Psoas muscle (tissue), 8 donors: ENCODE results near the gene CBX6. TPM values are rescaled to one million over a fixed set of nuclear protein-coding genes. Genes with fewer than 3 reads are reported as not detected.

Experiments
- ATAC-seq, 4 donors: fragments of 200-7000 bp; cut with Tn5 transposase; one replicate each; pipeline ENCODE4 v1.9.1; 2020; ENCODE audit warnings: moderate library complexity in 3 of 4, mild to moderate bottlenecking in 2 of 4
- DNase-seq, 2 donors: peaks; one replicate each; pipeline ENCODE4 v3.0.0-alpha.2; 2020
- H3K27ac ChIP-seq: fragments of 200-600 bp; one replicate; pipeline ENCODE4 v1.8.0; 2022
- H3K27me3 ChIP-seq, 3 donors: fragments of 200-600 bp in 1 of 3; one replicate each; pipeline versions ENCODE4 v1.6.1 to v1.8.0; 2013 to 2022; ENCODE audit warnings: low read length in 2 of 3, mild to moderate bottlenecking in 2 of 3, moderate library complexity in 1 of 3; ENCODE audit not compliant: insufficient read depth in 3 of 3
- H3K36me3 ChIP-seq, 2 donors: fragments of 200-600 bp in 1 of 2; one replicate each; pipeline versions ENCODE4 v1.6.1 to v1.8.0; 2013 to 2022; ENCODE audit warnings: low read depth in 1 of 2, mild to moderate bottlenecking in 1 of 2, moderate library complexity in 1 of 2; ENCODE audit not compliant: insufficient read depth in 1 of 2
- H3K4me1 ChIP-seq: fragments of 200-600 bp; one replicate; pipeline ENCODE4 v1.8.0; 2022
- H3K4me3 ChIP-seq: fragments of 200-600 bp; one replicate; pipeline ENCODE4 v1.8.0; 2022; ENCODE audit warnings: mild to moderate bottlenecking
- H3K9me3 ChIP-seq: fragments of 200-600 bp; one replicate; pipeline ENCODE4 v1.8.0; 2022
- WGBS, 3 donors: extraction: QIAGEN DNeasy Blood & Tissue Kit; methylation state at CpG; one replicate each; pipeline versions ENCODE4 v1.1.6 to v1.1.7; 2013; 5-methylcytosine and 5-hydroxymethylcytosine counted together
- intact Hi-C, 2 donors: fragments of 100-400 bp; cut with DNase I; formaldehyde crosslinking; loops; one replicate each; pipeline versions ENCODE4 v1.11.0 to v1.14.2; 2022
- long read RNA-seq, 2 donors: library from polyadenylated mRNA; unstranded; transcript quantifications; one replicate each; pipeline ENCODE4 v2.0.0, GENCODE V29; 2021
- polyA plus RNA-seq, 3 donors: library from polyadenylated mRNA; stranded (reverse); fragments of 200-250 nt; gene quantifications; one replicate each; pipeline ENCODE4 v1.2.3, GENCODE V29; 2013
- total RNA-seq, 4 donors: library from RNA; stranded (reverse); fragmentation: NEBNext Ultra II Directional in 2 of 4; extraction: Animal tissue kit (Norgen Biotek cat#: 25700) in 2 of 4; gene quantifications; one replicate each; pipeline versions ENCODE4 v1.2.1 to v1.2.4, GENCODE V29; 2021 to 2023
- TF ChIP-seq, protein P1 (sequence below): fragments of 200-600 bp; IDR thresholded peaks from one replicate; pipeline ENCODE4 v1.8.0; 2022; ENCODE audit warnings: antibody characterized with exemption
- donor health status: healthy with polysubstance abuse.
- donor health status: DM: no; HTN: no; CAD: no; lungs with moderate emphysema.
- donor health status: Bipolar disorder and iron deficiency.
- donor health status: healthy.
- donor health status: DM: yes; HTN: yes; CAD: no.
- donor health status: DM: no; HTN: no; CAD: no.
- donor health status: DM: no; HTN: no; CAD: no.
- donor health status: DM: yes; HTN: yes; CAD: no.

Gene CBX6
- total RNA-seq = 10 to 100 TPM; 15.1 to 21.0 (median 17.4) TPM
- polyA plus RNA-seq = 10 to 100 TPM in 1 of 3 donors, 1 to 10 TPM in 2; 5.2 to 17.1 (median 5.4) TPM
- long read RNA-seq, donor 1, full-length matches to known transcripts = 1 of 10 reads
- long read RNA-seq, donor 1, partial matches to known transcripts = 1 of 10 reads
- long read RNA-seq, donor 1, other reads (novel, unspliced or antisense) = 8 of 10 reads
- long read RNA-seq, donor 2, full-length matches to known transcripts = 1 of 33 reads
- long read RNA-seq, donor 2, partial matches to known transcripts = 0 of 33 reads
- long read RNA-seq, donor 2, other reads (novel, unspliced or antisense) = 32 of 33 reads

GRCh38 chr22:38872172-38872830, at the start of gene CBX6:
CBX6 (minus strand) TSS chr22:38872216; CDS start chr22:38872190, 26 bp downstream.
- 0 to 1% (median 0%) methylated on average over 43 to 73 of the region's 73 CpGs for WGBS, 3 donors
- H3K4me1 ChIP-seq = peaks cover 20% of the 10 kb centered on the region
- intact Hi-C loops = loop anchor here (5.0 to 10.0 kb wide), 3 partner anchors 55 to 442 kb away; partner anchors contain the start of gene RPL3 (in 1 of the 2)
- H3K36me3 ChIP-seq = peaks cover 0 to 17% of the 10 kb centered on the region in 2 donors
- H3K9me3 ChIP-seq = no peaks in the 10 kb centered on the region
- DNase-seq (peak; percentile 98), ATAC-seq (peak; percentile 88 to 91 (median 90))
- TF ChIP-seq, protein P1, sequence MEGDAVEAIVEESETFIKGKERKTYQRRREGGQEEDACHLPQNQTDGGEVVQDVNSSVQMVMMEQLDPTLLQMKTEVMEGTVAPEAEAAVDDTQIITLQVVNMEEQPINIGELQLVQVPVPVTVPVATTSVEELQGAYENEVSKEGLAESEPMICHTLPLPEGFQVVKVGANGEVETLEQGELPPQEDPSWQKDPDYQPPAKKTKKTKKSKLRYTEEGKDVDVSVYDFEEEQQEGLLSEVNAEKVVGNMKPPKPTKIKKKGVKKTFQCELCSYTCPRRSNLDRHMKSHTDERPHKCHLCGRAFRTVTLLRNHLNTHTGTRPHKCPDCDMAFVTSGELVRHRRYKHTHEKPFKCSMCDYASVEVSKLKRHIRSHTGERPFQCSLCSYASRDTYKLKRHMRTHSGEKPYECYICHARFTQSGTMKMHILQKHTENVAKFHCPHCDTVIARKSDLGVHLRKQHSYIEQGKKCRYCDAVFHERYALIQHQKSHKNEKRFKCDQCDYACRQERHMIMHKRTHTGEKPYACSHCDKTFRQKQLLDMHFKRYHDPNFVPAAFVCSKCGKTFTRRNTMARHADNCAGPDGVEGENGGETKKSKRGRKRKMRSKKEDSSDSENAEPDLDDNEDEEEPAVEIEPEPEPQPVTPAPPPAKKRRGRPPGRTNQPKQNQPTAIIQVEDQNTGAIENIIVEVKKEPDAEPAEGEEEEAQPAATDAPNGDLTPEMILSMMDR = no peak
- no peaks in the 10 kb centered on the region for H3K27me3 ChIP-seq
- peak within 1 kb of the TSS; percentile 97 for H3K4me3 ChIP-seq
- peak within 1 kb of the TSS; percentile 94 for H3K27ac ChIP-seq

GRCh38 chr22:38921806-38922205, 49.8 kb upstream of the CBX6 start:
- intact Hi-C loops = loop anchor here in 1 of 2 donors (5.0 kb wide), 1 partner anchor 45 kb away; no protein-coding TSS in a partner anchor
- Histone ChIP-seq H3K4me1 (peaks cover 13% of the 10 kb centered on the region), H3K9me3 (no peaks in the 10 kb centered on the region), H3K4me3 (no peak overlapping the region), H3K27ac (no peak overlapping the region), H3K27me3 (peaks cover 0 to 6% (median 0%) of the 10 kb centered on the region in 3 donors), H3K36me3 (no peaks in the 10 kb centered on the region)
- DNase-seq = no peak
- WGBS, 3 donors = 82 to 92% (median 88%) methylated on average over 4 of the region's 4 CpGs
- TF ChIP-seq, protein P1 = no peak
- no peak for ATAC-seq

GRCh38 chr22:38921120-38921519, 49.1 kb upstream of the CBX6 start:
- DNase-seq (no peak), ATAC-seq (no peak)
- no peak overlapping the region for H3K4me3 ChIP-seq
- peaks cover 13% of the 10 kb centered on the region for H3K4me1 ChIP-seq
- 26 to 48% (median 31%) methylated on average over 6 of the region's 6 CpGs for whole genome bisulfite sequencing, 3 donors
- H3K36me3 ChIP-seq = no peaks in the 10 kb centered on the region
- intact Hi-C loops = loop anchor here in 1 of 2 donors (5.0 kb wide), 1 partner anchor 44 kb away; no protein-coding TSS in a partner anchor
- no peaks in the 10 kb centered on the region for H3K9me3 ChIP-seq
- no peak overlapping the region for H3K27ac ChIP-seq
- H3K27me3 ChIP-seq = peaks cover 0 to 6% (median 0%) of the 10 kb centered on the region in 3 donors
- TF ChIP-seq, protein P1 = no peak

- intact Hi-C loops = loop anchor here (5.0 kb wide), 2 partner anchors 37 to 42 kb away; no protein-coding TSS in a partner anchor
- H3K4me3 ChIP-seq = no peak overlapping the region
- H3K4me1 ChIP-seq = peaks cover 9% of the 10 kb centered on the region
- DNase-seq (no peak), ATAC-seq (no peak)
- peaks cover 0 to 6% (median 0%) of the 10 kb centered on the region in 3 donors for H3K27me3 ChIP-seq
- 96 to 100% (median 97%) methylated on average over 1 of the region's 1 CpG for WGBS, 3 donors
- H3K36me3 ChIP-seq = no peaks in the 10 kb centered on the region
- H3K27ac ChIP-seq = no peak overlapping the region
- TF ChIP-seq, protein P1 = no peak
- no peaks in the 10 kb centered on the region for H3K9me3 ChIP-seq
These were observed 47.7 kb upstream of the CBX6 start for GRCh38 chr22:38919631-38920190.
